Hepatic stellate cell (primary cell): Measurements from ENCODE around the gene RRAGB.
"Not testable (repeated sequence)": the region's sequence is repeated elsewhere in the genome, so short reads cannot be mapped to it uniquely, and the experiment has no call there.

Experiments
- DNase-seq: peaks from one replicate; pipeline ENCODE4 v3.0.0; 2011; ENCODE audit warnings: low spot score

RRAGB gene

GRCh38 chrX:55717521-55718497 is at the start of gene RRAGB:
Gene RRAGB (plus strand): TSS chrX:55717749. CDS start chrX:55718328, 579 bp downstream.
- peak; percentile 86 for DNase-seq

- DNase-seq: no peak
These were observed 49.5 kb upstream of the RRAGB start for GRCh38 chrX:55668084-55668483.

- not testable (repeated sequence) for DNase-seq
These were observed 29.0 kb upstream of the RRAGB start for GRCh38 chrX:55688579-55688978.

GRCh38 chrX:55695227-55696018 is 22.1 kb upstream of the RRAGB start:
- no peak for DNase-seq

- no peak for DNase-seq
These were observed 20.2 kb upstream of the RRAGB start for GRCh38 chrX:55697381-55697780.

GRCh38 chrX:55702671-55703070 is 14.9 kb upstream of the RRAGB start:
- no peak for DNase-seq

GRCh38 chrX:55703436-55703835 is 14.1 kb upstream of the RRAGB start:
- not testable (repeated sequence) for DNase-seq

- not testable (repeated sequence) for DNase-seq
These were observed 12.5 kb upstream of the RRAGB start for GRCh38 chrX:55705066-55705465.

- DNase-seq: no peak
These were observed 7.8 kb upstream of the RRAGB start for GRCh38 chrX:55709735-55710134.

- DNase-seq: peak; percentile 7
These were observed 6.8 kb upstream of the RRAGB start for GRCh38 chrX:55710701-55711100.

- no peak for DNase-seq
These were observed 3.9 kb upstream of the RRAGB start for GRCh38 chrX:55713631-55714030.

GRCh38 chrX:55714161-55714560 is 3.4 kb upstream of the RRAGB start:
- DNase-seq: no peak

GRCh38 chrX:55715847-55716246 is 1.7 kb upstream of the RRAGB start:
- no peak for DNase-seq

- no peak for DNase-seq
These were observed 612 bp upstream of the RRAGB start for GRCh38 chrX:55716937-55717336.

- no peak for DNase-seq
These were observed 14.3 kb downstream of the RRAGB start for GRCh38 chrX:55731826-55732225.

GRCh38 chrX:55738969-55739368 is 21.4 kb downstream of the RRAGB start:
- no peak for DNase-seq

GRCh38 chrX:55742649-55743048 is 25.1 kb downstream of the RRAGB start:
- DNase-seq: no peak

GRCh38 chrX:55748463-55748862 is 30.9 kb downstream of the RRAGB start:
- not testable (repeated sequence) for DNase-seq

GRCh38 chrX:55750256-55750655 is 32.7 kb downstream of the RRAGB start:
- no peak for DNase-seq

GRCh38 chrX:55754861-55755294 is 37.3 kb downstream of the RRAGB start:
- DNase-seq: no peak

- no peak for DNase-seq
These were observed 40.5 kb downstream of the RRAGB start for GRCh38 chrX:55758033-55758432.

GRCh38 chrX:55759478-55759877 is 41.9 kb downstream of the RRAGB start:
- no peak for DNase-seq

GRCh38 chrX:55767100-55767499 is 49.6 kb downstream of the RRAGB start:
- DNase-seq: no peak
